Large intestine (tissue), 3 donors: ENCODE measurements around the gene ZNF146. TPM values are rescaled to one million over a fixed set of nuclear protein-coding genes. Genes with fewer than 3 reads are reported as not detected.
A peak's percentile ranks its signal among the peaks of the same experiment; 100 is the strongest.
"Not testable (repeated sequence)": the region's sequence is repeated elsewhere in the genome, so short reads cannot be mapped to it uniquely, and the experiment has no call there.

Experiments
- DNase-seq, 2 donors: peaks; one replicate each; pipeline versions ENCODE4 v3.0.0 to v3.0.0-alpha.2; 2013
- H3K27ac ChIP-seq: one replicate; pipeline ENCODE4 v1.5.1; 2013; ENCODE audit warnings: low read length
- H3K27me3 ChIP-seq: 2 replicates; pipeline ENCODE4 v1.6.1; 2013; ENCODE audit warnings: low read length; ENCODE audit not compliant: control insufficient read depth, insufficient read depth
- H3K36me3 ChIP-seq: 2 replicates; pipeline ENCODE4 v1.6.1; 2013; ENCODE audit warnings: low read length; ENCODE audit not compliant: control insufficient read depth, insufficient read depth
- H3K4me1 ChIP-seq: one replicate; pipeline ENCODE4 v1.6.1; 2013; ENCODE audit warnings: low read length; ENCODE audit not compliant: control insufficient read depth, insufficient read depth
- H3K4me3 ChIP-seq: one replicate; pipeline ENCODE4 v1.5.1; 2013; ENCODE audit warnings: low read length
- H3K9me3 ChIP-seq: one replicate; pipeline ENCODE4 v1.6.1; 2013; ENCODE audit warnings: mild to moderate bottlenecking, low read depth, low read length, moderate library complexity; ENCODE audit not compliant: control insufficient read depth
- WGBS: methylation state at CpG from one replicate; pipeline ENCODE4 v1.1.5; 2013; ENCODE audit warnings: low lambda C conversion rate; ENCODE audit not compliant: insufficient coverage; 5-methylcytosine and 5-hydroxymethylcytosine counted together
- polyA plus RNA-seq: library from polyadenylated mRNA; unstranded; fragments of 120-200 nt; gene quantifications from one replicate; pipeline ENCODE4 v1.2.1, GENCODE V29; 2013

Gene ZNF146
- polyA plus RNA-seq, 1 donor, result 71.8 TPM

GRCh38 chr19:36222503-36222902 lies 7.6 kb downstream of the ZNF146 start:
- H3K4me1 ChIP-seq, result no peaks in the 10 kb centered on the region
- peaks cover 33% of the 10 kb centered on the region for H3K9me3 ChIP-seq
- 93% methylated on average over 3 of the region's 4 CpGs for WGBS
- H3K27me3 ChIP-seq, result no peaks in the 10 kb centered on the region
- no peak overlapping the region for H3K27ac ChIP-seq
- no peak for DNase-seq
- H3K4me3 ChIP-seq, result no peak overlapping the region
- peaks cover 47% of the 10 kb centered on the region for H3K36me3 ChIP-seq

DNA sequence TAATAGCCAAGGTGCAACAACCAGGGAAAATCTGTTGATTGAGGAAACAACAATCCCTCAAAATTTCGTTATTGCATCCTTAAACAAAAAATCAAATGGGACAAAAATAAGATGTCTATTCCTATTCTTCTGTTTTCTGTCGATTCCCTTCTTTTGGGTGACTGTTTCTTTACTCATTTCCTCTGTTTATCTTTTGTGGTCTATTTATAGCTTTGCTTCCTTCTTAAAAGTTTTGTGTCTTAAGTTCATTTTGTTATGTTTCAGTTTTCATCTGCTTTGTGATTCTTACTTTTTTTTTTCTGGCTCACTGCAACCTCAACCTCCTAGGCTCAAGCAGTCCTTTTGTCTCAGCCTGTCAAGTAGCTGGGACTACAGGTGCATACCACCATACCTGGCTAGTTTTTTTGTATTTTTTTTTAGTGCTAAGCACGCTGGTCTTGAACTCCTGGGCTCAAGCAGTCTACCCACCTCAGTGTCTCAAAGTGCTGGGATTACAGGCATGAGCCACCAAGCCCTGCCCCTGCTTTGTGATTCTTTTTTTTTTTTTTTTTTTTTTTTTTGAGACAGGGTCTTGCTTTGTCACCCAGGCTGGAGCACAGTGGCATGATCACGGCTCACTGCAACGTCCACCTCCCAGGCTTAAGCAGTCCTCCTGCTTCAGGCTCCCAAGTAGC lies 10.4 kb downstream of the ZNF146 start:
- H3K27ac ChIP-seq, result no peak overlapping the region
- 70% methylated on average over 2 of the region's 5 CpGs for WGBS
- H3K36me3 ChIP-seq, result peaks cover 66% of the 10 kb centered on the region
- no peak overlapping the region for H3K4me3 ChIP-seq
- DNase-seq, result no peak
- no peaks in the 10 kb centered on the region for H3K4me1 ChIP-seq
- peaks cover 36% of the 10 kb centered on the region for H3K9me3 ChIP-seq
- H3K27me3 ChIP-seq, result no peaks in the 10 kb centered on the region

DNA sequence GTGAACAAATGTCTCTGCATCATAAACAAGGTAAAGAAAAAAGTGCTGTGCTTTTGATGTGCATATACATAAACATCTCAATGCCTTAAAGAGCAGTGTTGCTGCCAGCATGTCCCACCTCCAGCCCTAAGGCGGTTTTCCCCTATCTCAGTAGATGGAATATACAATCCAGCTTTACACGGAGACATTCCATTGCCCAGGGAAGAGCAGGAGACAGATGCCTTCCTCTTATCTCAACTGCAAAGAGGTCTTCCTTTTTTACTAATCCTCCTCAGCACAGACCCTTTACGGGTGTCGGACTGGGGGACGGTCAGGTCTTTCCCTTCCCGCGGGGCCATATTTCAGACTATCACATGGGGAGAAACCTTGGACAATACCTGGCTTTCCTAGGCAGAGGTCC lies 18.7 kb downstream of the ZNF146 start:
- H3K27ac ChIP-seq, H3K4me1 ChIP-seq, H3K4me3 ChIP-seq, H3K27me3 ChIP-seq, DNase-seq: not testable (repeated sequence)
- Histone ChIP-seq H3K9me3 (peaks cover 43% of the 10 kb centered on the region), H3K36me3 (peaks cover 78% of the 10 kb centered on the region)
- no CpG with 5 or more reads among the region's 7 CpGs for WGBS

GRCh38 chr19:36236304-36236945 lies 21.5 kb downstream of the ZNF146 start:
- 100% methylated on average over 1 of the region's 6 CpGs for WGBS
- H3K4me1 ChIP-seq, result no peaks in the 10 kb centered on the region
- H3K4me3 ChIP-seq, result no peak overlapping the region
- H3K36me3 ChIP-seq, result peaks cover 56% of the 10 kb centered on the region
- no peaks in the 10 kb centered on the region for H3K27me3 ChIP-seq
- no peak overlapping the region for H3K27ac ChIP-seq
- DNase-seq, result no peak
- H3K9me3 ChIP-seq, result peaks cover 56% of the 10 kb centered on the region

- Histone ChIP-seq H3K4me1 (no peaks in the 10 kb centered on the region), H3K27me3 (no peaks in the 10 kb centered on the region), H3K36me3 (peaks cover 53% of the 10 kb centered on the region), H3K4me3 (no peak overlapping the region), H3K27ac (no peak overlapping the region), H3K9me3 (peaks cover 51% of the 10 kb centered on the region)
- no CpG with 5 or more reads among the region's 3 CpGs for WGBS
- no peak for DNase-seq
Observed at GRCh38 chr19:36236946-36237310, 22.0 kb downstream of the ZNF146 start.

DNA sequence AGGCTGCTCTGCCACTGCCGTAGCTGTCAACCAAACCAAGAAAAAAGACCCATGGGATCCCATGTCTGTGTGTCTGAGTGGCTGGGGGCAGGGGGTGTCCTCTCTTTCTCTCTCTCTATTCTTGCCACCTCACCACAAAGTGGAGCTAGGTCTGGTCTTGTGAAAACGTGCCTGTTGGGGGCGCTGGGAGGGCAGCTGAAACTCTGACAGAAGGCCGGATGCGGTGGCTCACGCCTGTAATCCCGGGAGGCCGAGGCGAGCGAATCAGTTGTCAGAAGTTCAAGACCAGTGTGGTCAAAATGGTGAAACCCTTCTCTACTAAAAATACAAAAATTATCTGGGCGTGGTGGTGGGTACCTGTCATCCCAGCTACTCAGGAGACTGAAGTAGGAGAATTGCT lies 29.2 kb downstream of the ZNF146 start:
- H3K27me3 ChIP-seq, result peaks cover 29% of the 10 kb centered on the region
- peaks cover 3% of the 10 kb centered on the region for H3K36me3 ChIP-seq
- H3K27ac ChIP-seq, result no peak overlapping the region
- H3K9me3 ChIP-seq, result peaks cover 23% of the 10 kb centered on the region
- no CpG with 5 or more reads among the region's 11 CpGs for WGBS
- no peak for DNase-seq
- H3K4me3 ChIP-seq, result no peak overlapping the region
- H3K4me1 ChIP-seq, result peaks cover 5% of the 10 kb centered on the region

GRCh38 chr19:36245210-36246005 lies 30.5 kb downstream of the ZNF146 start:
- Histone ChIP-seq H3K4me3 (peak overlapping the region; percentile 23), H3K27me3 (peaks cover 29% of the 10 kb centered on the region), H3K9me3 (peaks cover 15% of the 10 kb centered on the region), H3K27ac (no peak overlapping the region), H3K4me1 (peaks cover 5% of the 10 kb centered on the region), H3K36me3 (no peaks in the 10 kb centered on the region)
- WGBS, result no CpG with 5 or more reads among the region's 63 CpGs
- DNase-seq, result no peak

DNA sequence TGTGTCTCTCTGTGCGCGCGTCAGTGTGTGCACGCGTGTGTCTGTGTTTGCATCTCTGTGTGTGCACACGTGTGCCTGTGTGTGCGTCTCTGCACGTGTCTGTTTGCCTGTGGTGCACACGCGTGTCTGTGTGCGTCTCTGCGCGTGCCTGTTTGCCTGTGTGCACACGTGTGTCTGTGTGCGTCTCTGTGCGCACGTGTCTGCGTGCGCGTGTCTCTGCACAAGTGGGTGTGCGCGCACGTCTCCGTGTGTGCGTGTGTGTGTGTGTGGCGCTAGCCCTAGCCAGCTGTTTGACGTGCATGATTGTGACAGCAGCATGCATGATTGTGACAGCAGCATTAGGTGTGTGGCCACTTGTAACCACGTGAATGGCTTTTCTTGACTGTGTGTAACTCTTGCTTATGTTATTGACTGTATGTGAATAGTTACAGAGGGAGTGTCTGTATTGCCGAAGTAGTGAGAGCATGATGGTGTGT lies 31.1 kb downstream of the ZNF146 start:
- peaks cover 5% of the 10 kb centered on the region for H3K4me1 ChIP-seq
- H3K4me3 ChIP-seq, result peak overlapping the region; percentile 23
- no peaks in the 10 kb centered on the region for H3K36me3 ChIP-seq
- H3K27me3 ChIP-seq, result peaks cover 29% of the 10 kb centered on the region
- WGBS, result no CpG with 5 or more reads among the region's 29 CpGs
- no peak for DNase-seq
- H3K9me3 ChIP-seq, result peaks cover 12% of the 10 kb centered on the region
- no peak overlapping the region for H3K27ac ChIP-seq

GRCh38 chr19:36252047-36252446 lies 37.1 kb downstream of the ZNF146 start:
- Histone ChIP-seq H3K4me1 (no peaks in the 10 kb centered on the region), H3K9me3 (peaks cover 19% of the 10 kb centered on the region), H3K27ac (no peak overlapping the region), H3K27me3 (peaks cover 3% of the 10 kb centered on the region), H3K4me3 (no peak overlapping the region), H3K36me3 (no peaks in the 10 kb centered on the region)
- no peak for DNase-seq
- no CpG with 5 or more reads among the region's 1 CpG for WGBS

GRCh38 chr19:36254848-36255247 lies 39.9 kb downstream of the ZNF146 start:
- Histone ChIP-seq H3K4me1 (no peaks in the 10 kb centered on the region), H3K27ac (no peak overlapping the region), H3K36me3 (no peaks in the 10 kb centered on the region), H3K9me3 (peaks cover 26% of the 10 kb centered on the region), H3K27me3 (no peaks in the 10 kb centered on the region), H3K4me3 (no peak overlapping the region)
- WGBS, result no CpG with 5 or more reads among the region's 11 CpGs
- no peak for DNase-seq
